ENCODE measurements around the gene FCRL4. TPM values are rescaled to one million over a fixed set of nuclear protein-coding genes. Genes with fewer than 3 reads are reported as not detected.

Gene FCRL4
- total RNA-seq, 1 donor from 2014 or later = not detected

DNA sequence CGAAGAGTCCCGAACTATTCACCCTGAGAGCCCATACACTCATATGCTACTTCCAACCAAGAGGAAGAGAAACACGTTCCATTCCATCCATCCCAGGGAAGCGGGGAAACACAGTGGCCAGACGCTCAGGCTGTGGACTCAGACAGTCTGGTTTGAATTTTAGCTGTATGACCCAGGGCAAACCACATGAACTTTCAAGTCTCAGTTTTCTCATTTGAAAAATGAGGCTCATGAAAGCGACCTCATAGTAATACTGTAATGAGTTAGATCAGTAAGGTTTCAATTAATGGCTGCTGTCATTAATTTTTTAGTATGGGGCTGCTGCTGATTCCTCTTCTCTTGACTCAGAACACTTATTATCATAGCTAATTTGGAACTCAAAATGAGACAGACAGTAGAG, 1.5 kb downstream of the FCRL4 start:
- DNase-seq = no peak
- TF ChIP-seq, protein P1, sequence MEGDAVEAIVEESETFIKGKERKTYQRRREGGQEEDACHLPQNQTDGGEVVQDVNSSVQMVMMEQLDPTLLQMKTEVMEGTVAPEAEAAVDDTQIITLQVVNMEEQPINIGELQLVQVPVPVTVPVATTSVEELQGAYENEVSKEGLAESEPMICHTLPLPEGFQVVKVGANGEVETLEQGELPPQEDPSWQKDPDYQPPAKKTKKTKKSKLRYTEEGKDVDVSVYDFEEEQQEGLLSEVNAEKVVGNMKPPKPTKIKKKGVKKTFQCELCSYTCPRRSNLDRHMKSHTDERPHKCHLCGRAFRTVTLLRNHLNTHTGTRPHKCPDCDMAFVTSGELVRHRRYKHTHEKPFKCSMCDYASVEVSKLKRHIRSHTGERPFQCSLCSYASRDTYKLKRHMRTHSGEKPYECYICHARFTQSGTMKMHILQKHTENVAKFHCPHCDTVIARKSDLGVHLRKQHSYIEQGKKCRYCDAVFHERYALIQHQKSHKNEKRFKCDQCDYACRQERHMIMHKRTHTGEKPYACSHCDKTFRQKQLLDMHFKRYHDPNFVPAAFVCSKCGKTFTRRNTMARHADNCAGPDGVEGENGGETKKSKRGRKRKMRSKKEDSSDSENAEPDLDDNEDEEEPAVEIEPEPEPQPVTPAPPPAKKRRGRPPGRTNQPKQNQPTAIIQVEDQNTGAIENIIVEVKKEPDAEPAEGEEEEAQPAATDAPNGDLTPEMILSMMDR (IDR thresholded peaks at IDR 0.05; ENCODE audit: partially characterized antibody, unreplicated experiment) = no peak
- Mint-ChIP-seq H3K27me3 (ENCODE audit: unreplicated experiment) (no peaks in the 10 kb centered on the region), H3K4me1 (ENCODE audit: low read depth, unreplicated experiment) (no peaks in the 10 kb centered on the region), H3K27ac (ENCODE audit: unreplicated experiment) (no peak overlapping the region), H3K4me3 (ENCODE audit: unreplicated experiment) (no peak overlapping the region), H3K9me3 (ENCODE audit: unreplicated experiment) (no peaks in the 10 kb centered on the region), H3K36me3 (ENCODE audit: unreplicated experiment) (no peaks in the 10 kb centered on the region)

DNA sequence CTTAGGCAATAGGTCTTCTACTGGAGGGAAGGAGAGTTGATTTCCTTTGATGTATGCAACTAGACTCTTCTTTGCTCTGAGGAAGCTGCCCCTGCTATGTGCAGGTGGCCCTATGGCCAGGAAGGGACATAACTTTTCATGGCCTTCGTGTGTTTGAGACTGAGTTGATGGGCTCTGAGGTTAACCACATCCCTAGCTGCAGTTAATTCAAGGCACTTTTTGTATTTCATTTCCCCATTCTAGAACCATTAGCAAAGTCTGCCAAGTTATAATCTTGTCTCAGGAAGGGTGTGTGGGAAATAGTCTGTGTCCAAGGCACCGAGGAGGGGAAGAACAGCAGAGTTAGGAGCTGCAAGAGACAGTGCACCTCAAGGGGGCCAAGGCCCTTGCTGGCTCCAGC, 2.5 kb downstream of the FCRL4 start:
- Mint-ChIP-seq H3K9me3 (ENCODE audit: unreplicated experiment) (no peaks in the 10 kb centered on the region), H3K4me3 (ENCODE audit: unreplicated experiment) (no peak overlapping the region), H3K4me1 (ENCODE audit: low read depth, unreplicated experiment) (no peaks in the 10 kb centered on the region), H3K36me3 (ENCODE audit: unreplicated experiment) (no peaks in the 10 kb centered on the region), H3K27me3 (ENCODE audit: unreplicated experiment) (no peaks in the 10 kb centered on the region), H3K27ac (ENCODE audit: unreplicated experiment) (no peak overlapping the region)
- DNase-seq = no peak
- TF ChIP-seq, protein P1 (IDR thresholded peaks at IDR 0.05; ENCODE audit: partially characterized antibody, unreplicated experiment) = no peak

DNA sequence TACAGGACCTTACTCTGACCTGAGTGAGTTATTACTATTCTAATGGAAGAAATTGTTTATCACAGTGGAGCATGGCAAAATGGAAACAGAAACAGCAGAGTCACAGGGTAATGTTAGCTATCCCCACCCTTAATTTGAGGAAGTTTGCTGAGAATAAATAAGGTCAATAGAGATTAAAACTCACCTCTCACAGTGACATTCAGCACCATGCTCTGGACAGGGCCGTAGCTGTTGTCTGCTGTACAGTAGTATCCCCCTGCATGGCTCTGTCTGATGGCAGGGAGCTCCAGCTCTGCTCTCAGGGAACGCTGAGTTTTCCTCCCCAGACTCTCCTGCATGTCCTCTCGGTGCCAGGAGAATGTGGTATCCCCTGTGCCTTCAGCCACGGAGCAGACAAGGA, 11.9 kb downstream of the FCRL4 start:
- Mint-ChIP-seq H3K9me3 (ENCODE audit: unreplicated experiment) (peaks cover 2% of the 10 kb centered on the region), H3K4me3 (ENCODE audit: unreplicated experiment) (no peak overlapping the region), H3K27me3 (ENCODE audit: unreplicated experiment) (no peaks in the 10 kb centered on the region), H3K27ac (ENCODE audit: unreplicated experiment) (no peak overlapping the region), H3K4me1 (ENCODE audit: low read depth, unreplicated experiment) (no peaks in the 10 kb centered on the region), H3K36me3 (ENCODE audit: unreplicated experiment) (no peaks in the 10 kb centered on the region)
- TF ChIP-seq, protein P1 (IDR thresholded peaks at IDR 0.05; ENCODE audit: partially characterized antibody, unreplicated experiment) = no peak
- DNase-seq = no peak

DNA sequence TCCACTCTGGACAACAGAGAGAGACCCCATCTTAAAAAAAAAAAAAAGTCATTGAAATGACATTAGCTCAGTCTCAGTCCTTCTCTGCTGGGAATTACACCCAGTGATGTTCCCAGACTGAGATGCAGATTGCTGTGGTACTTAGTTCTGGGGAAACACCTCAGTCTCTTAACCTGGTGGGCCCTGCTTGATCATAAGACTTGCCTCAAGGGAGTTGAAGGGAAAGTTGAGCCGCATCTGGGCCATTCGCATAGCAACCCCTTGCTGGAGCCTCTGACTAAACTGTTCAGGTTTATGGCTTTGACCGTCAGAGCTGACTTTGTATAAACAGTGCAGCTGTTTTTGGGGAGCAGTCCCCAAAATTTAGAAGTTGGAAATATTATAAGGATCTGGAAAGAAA, 13.4 kb downstream of the FCRL4 start:
- H3K27ac Mint-ChIP-seq (ENCODE audit: unreplicated experiment) = no peak overlapping the region
- no peak overlapping the region for H3K4me3 Mint-ChIP-seq (ENCODE audit: unreplicated experiment)
- peaks cover 6% of the 10 kb centered on the region for H3K4me1 Mint-ChIP-seq (ENCODE audit: low read depth, unreplicated experiment)
- no peaks in the 10 kb centered on the region for H3K27me3 Mint-ChIP-seq (ENCODE audit: unreplicated experiment)
- no peak for DNase-seq
- H3K9me3 Mint-ChIP-seq (ENCODE audit: unreplicated experiment) = peaks cover 2% of the 10 kb centered on the region
- TF ChIP-seq, protein P1 (IDR thresholded peaks at IDR 0.05; ENCODE audit: partially characterized antibody, unreplicated experiment) = no peak
- no peaks in the 10 kb centered on the region for H3K36me3 Mint-ChIP-seq (ENCODE audit: unreplicated experiment)

DNA sequence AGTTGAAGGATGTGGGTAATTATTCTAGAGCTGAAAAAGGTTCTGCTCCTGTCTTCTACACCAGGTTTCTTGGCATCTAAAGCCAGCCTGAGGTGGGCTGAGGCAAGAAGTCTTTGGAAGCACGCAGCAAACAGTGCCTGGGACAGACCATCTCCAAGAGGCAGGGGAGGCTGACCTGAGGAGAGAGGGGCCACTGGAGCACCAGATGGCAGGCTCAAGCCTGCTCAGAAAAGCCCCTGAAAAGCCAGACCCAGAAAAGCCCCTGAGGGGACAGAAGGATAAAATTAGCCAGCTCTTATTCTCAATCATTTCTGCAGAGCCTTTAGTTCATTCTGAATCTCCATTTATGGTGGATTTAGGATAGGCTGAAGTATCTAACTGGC, 17.1 kb downstream of the FCRL4 start:
- H3K4me3 Mint-ChIP-seq (ENCODE audit: unreplicated experiment) = no peak overlapping the region
- TF ChIP-seq, protein P1 (IDR thresholded peaks at IDR 0.05; ENCODE audit: partially characterized antibody, unreplicated experiment) = no peak
- no peaks in the 10 kb centered on the region for H3K9me3 Mint-ChIP-seq (ENCODE audit: unreplicated experiment)
- H3K36me3 Mint-ChIP-seq (ENCODE audit: unreplicated experiment) = no peaks in the 10 kb centered on the region
- peaks cover 3% of the 10 kb centered on the region for H3K27me3 Mint-ChIP-seq (ENCODE audit: unreplicated experiment)
- no peak for DNase-seq
- no peak overlapping the region for H3K27ac Mint-ChIP-seq (ENCODE audit: unreplicated experiment)
- peaks cover 6% of the 10 kb centered on the region for H3K4me1 Mint-ChIP-seq (ENCODE audit: low read depth, unreplicated experiment)

All from glutamatergic neuron (in vitro differentiated cells).